Kasumi-1 (cell line): ENCODE results near the gene MIOS.
A peak's percentile ranks its signal among the peaks of the same experiment; 100 is the strongest.
"Not testable (repeated sequence)": the region's sequence is repeated elsewhere in the genome, so short reads cannot be mapped to it uniquely, and the experiment has no call there.

Experiments
- DNase-seq, 2 experiments: peaks; one replicate each; lab custom pipeline; 2025; lab: John Stamatoyannopoulos, UW

Gene MIOS

GRCh38 chr7:7647495-7648036 lies 80.9 kb downstream of the MIOS start:
- DNase-seq: no peak

- no peak for DNase-seq
Observed at GRCh38 chr7:7650682-7651206, 84.1 kb downstream of the MIOS start.

DNA sequence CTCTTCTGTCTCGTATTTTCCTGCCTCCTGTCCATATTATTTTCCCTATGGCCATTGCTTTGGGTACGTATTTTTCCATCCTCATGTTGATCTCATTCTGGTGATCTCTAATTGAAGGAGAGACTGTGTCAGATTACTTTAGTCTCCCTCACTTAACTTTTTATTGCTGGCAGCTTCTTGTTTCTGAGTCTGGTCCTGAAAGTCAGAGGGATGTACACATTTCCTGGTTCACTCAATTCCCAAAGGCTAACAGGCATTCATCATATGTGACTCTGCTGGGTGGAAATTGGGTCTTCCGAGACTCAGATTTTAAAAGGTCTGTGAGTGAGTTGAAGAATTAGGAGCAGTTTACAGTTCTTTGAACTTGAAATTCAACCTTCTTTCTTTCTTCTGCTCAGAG lies 84.8 kb downstream of the MIOS start:
- no peak for DNase-seq

DNA sequence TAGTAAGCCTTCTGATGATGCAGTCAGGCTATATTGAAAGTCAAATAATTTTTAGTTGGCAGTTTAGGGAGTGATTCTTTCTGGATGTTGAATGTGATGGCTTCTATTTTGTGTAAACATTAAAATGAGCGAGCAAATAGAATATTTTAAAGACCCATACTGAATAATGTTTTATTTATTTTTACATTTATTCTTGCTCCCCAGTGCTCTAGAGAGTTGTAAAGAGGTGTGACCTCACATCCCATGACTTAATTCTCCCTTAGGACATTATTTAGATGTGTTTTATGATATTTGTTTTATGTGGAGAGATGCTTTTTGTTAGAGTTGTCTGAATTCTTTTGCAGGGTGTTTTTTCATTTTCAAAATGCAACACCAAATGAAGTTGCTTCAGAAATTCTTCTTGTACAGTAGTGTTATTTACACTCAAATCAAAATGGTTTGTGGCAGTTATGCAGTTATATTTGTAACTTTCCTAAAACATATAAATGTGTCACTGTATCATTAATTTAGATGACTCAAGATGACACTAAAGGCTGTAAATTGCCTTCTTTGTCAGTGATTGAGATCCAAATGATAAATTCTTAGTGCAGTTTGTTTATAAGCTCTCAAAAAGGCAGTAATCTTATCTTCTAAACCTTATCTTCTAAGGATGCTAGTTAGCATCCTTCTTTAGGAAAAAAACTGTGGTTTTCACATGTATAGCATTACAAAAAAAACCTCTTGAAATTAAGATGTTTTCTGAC lies 86.3 kb downstream of the MIOS start:
- no peak for DNase-seq

DNA sequence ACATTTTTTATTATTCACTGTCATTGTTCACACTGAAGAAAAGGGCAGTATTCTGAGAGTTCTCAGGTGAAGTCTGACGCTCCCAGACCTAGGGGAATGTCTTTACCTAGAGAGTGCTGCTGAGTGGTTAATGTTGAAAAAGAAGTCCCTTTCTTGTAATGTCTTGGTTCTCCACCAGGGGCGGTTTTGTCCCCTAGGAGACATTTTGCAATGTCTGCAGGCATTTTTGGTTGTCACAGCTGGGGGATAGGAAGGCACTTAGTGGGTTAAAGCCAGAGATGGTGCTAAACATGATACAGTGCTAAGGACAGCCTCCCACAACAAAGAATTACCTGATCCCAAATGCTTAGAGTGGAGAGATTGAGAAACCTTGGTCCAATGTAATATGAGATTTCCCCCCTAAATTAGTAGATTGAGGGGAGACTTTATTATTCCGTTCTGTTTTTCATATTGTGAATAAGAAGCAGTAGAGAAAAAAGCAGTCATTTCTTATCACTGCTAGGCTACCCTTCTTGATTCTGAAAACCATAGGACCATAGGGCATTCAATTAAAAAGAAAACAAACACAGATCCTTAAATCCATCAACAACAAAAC lies 87.0 kb downstream of the MIOS start:
- peak; percentile 9 to 30 for DNase-seq

- DNase-seq: no peak
Observed at GRCh38 chr7:7654964-7655715, 88.5 kb downstream of the MIOS start.

GRCh38 chr7:7656459-7656858 lies 89.8 kb downstream of the MIOS start:
- not testable (repeated sequence) for DNase-seq
